ENCODE results near the gene RFX3.
A peak's percentile ranks its signal among the peaks of the same experiment; 100 is the strongest.

The RFX3 gene

DNA sequence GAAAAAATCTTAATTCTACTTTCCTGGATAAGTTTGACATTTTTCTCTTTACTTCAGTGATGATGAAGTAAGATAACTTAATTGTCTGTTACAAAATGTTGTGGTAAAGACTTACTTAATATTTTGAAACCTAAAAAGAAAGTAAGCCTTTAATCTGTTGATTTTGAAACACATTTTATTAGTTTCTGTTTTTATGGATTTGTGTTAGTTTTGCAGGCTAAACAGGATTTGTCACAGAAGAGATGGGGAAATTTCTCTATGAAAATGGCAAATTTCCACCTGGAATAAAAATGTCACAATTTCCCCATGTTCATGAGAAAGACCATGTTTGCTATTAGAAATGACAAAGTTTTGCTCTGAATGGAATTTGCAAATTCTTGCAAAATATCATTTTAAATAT lies 237.1 kb downstream of the RFX3 start:
- ATAC-seq (replicated peaks) (no peak), DNase-seq (no peak)
- Mint-ChIP-seq H3K9me3 (no peaks in the 10 kb centered on the region), H3K36me3 (ENCODE audit: insufficient read depth) (peaks cover 32% of the 10 kb centered on the region), H3K27ac (no peak overlapping the region), H3K4me3 (no peak overlapping the region), H3K4me1 (ENCODE audit: low read depth in 2 of 2) (no peaks in the 10 kb centered on the region), H3K27me3 (no peaks in the 10 kb centered on the region)

DNA sequence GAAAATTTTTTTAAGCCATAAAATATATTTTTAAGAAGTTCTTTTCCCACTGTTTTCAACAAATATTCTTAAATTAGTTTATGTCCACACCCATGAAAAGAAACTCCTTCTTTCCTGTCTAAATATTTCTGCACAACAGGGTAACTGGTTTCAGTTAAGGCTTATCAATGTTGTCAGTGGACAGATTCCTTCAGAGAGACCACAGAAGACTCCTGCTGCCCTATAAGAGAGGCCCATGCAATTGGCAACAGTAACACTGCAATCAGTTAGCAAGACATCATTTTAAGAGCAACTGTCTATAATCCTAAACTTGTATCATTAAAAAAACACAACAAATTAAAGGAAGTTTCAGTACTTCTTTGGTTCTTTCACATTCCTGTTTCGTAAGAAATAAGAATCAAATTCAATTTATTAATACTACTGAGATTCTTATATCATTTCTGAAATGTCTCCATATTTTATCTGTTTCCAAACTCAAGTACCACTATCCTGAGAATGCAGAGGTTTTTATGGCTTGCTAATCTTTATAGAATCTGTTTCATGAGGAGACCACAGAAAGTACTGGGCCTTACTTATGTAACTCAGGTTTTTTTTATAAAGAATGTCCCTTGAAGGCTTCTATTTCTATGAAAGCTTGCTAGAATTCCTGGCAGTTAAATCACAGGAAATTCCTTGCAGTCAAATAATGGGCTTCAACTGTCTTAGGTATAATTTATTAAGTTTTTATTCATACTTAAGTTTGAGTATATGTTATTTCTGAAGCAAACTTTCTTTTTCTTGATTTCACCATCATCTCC lies 240.2 kb downstream of the RFX3 start:
- Mint-ChIP-seq H3K36me3 (ENCODE audit: insufficient read depth) (peaks cover 13% of the 10 kb centered on the region), H3K4me3 (no peak overlapping the region), H3K27ac (no peak overlapping the region), H3K27me3 (no peaks in the 10 kb centered on the region), H3K9me3 (no peaks in the 10 kb centered on the region), H3K4me1 (ENCODE audit: low read depth in 2 of 2) (no peaks in the 10 kb centered on the region)
- DNase-seq (no peak), ATAC-seq (replicated peaks) (no peak)

DNA sequence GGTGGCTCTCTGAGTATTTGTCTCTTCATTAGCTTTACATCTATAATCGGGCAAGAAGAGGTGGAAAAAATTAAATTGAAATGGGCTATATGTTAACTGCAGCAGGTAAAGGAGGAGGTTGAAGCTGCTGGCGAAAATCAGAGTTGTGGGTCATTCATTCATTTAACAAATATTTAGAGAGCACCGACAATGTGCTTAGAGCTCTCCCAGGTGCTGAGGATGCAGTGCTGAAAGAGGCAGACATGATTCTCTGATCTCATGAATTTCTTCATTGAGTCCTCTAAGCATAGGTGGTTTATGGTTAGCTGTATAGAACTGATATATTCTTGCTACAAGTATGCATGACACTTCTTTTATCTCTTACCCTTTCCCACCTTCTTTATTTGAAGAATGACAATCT lies 243.4 kb downstream of the RFX3 start:
- Mint-ChIP-seq H3K4me3 (no peak overlapping the region), H3K27ac (no peak overlapping the region), H3K27me3 (no peaks in the 10 kb centered on the region), H3K36me3 (ENCODE audit: insufficient read depth) (peaks cover 1% of the 10 kb centered on the region), H3K4me1 (ENCODE audit: low read depth in 2 of 2) (peaks cover 0 to 8% of the 10 kb centered on the region in 2 donors), H3K9me3 (no peaks in the 10 kb centered on the region)
- ATAC-seq (replicated peaks) (no peak), DNase-seq (no peak)

DNA sequence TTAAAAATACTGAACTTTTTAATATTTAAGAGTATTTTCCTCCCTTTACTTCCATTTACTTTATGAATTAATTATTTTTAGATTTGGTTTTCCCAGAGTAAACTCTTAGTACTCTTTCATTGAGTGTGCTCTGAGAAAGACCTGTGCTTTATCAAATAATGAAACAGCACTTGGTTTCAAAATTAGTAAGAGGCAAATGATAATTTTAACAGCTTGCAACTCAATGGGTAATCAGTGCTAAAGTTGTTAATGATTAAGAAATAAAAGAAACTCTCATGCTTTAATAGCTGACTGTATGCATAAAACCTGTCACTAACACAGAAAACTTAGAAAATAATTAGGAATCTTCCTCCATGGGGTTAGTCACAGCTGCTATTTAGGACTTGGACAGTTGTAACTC lies 244.4 kb downstream of the RFX3 start:
- Mint-ChIP-seq H3K27ac (no peak overlapping the region), H3K4me1 (ENCODE audit: low read depth in 2 of 2) (peaks cover 0 to 10% of the 10 kb centered on the region in 2 donors), H3K27me3 (no peaks in the 10 kb centered on the region), H3K9me3 (no peaks in the 10 kb centered on the region), H3K36me3 (ENCODE audit: insufficient read depth) (no peaks in the 10 kb centered on the region), H3K4me3 (no peak overlapping the region)
- DNase-seq (no peak), ATAC-seq (replicated peaks) (no peak)

DNA sequence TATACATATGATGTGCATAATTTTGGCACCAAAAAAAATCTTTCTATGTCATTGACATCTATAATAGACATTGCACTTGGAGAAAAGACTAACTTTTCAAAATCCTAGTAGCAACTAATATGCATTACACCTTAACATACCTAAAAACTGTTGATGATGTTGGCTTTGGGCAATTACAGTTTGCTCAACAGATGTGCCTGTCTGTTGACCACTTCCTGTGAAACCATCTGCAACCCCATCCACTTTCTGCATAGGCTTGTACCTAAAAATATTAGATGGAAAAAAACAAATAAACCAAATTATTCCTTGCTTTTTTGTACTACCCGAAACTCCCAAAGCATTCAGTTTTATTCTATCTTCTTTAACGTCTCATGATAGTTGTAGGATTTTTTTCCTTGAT lies 248.6 kb downstream of the RFX3 start:
- no peak overlapping the region for H3K27ac Mint-ChIP-seq
- ATAC-seq (replicated peaks): no peak
- no peaks in the 10 kb centered on the region for H3K9me3 Mint-ChIP-seq
- H3K36me3 Mint-ChIP-seq (ENCODE audit: insufficient read depth): peaks cover 10% of the 10 kb centered on the region
- H3K4me1 Mint-ChIP-seq (ENCODE audit: low read depth in 2 of 2): peaks cover 0 to 10% of the 10 kb centered on the region in 2 donors
- no peak overlapping the region for H3K4me3 Mint-ChIP-seq
- H3K27me3 Mint-ChIP-seq: no peaks in the 10 kb centered on the region
- no peak for DNase-seq

DNA sequence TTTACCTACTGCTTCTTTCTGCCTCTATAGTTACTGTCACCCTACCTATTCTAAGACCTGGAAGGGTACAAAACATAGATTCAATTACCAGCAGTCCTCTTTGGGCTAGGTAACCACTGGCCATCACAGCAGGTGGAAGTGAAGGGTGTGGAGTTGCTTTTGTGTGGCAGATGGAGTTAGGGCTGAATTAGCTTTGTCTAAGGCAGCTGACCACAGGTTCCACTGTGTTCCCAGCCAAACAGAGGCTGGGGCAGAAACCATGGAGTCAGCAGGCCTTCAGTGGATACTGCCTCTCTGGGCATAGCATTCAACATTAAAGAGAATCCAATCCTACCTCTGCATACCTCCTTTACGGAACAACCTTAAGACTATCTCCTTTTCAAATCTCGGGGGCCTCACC lies 254.2 kb downstream of the RFX3 start:
- Mint-ChIP-seq H3K4me3 (no peak overlapping the region), H3K27ac (peak overlapping the region in 1 of 2 donors; percentile 9), H3K27me3 (no peaks in the 10 kb centered on the region), H3K4me1 (ENCODE audit: low read depth in 2 of 2) (no peaks in the 10 kb centered on the region), H3K9me3 (no peaks in the 10 kb centered on the region), H3K36me3 (ENCODE audit: insufficient read depth) (peaks cover 20% of the 10 kb centered on the region)
- ATAC-seq (replicated peaks): no peak
- DNase-seq: no peak

DNA sequence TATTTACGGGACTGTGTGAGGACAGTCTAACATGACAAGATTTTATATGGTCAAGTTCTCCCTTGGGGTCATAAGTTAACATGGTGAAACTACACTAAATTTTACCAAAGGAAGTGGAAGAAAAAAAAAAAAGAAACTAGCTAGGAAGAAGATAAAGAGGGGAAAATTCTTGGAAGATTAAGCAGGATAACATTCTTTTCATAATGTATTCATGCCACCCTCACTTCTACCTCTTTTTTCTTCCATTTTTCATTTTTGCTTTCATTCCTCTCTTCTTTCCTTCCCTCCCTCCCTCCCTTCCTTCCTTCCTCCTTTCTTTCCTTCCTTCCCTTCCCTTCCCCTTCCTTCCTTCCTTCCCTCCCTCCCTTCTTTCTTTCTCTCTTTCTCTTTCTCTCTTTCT lies 254.6 kb downstream of the RFX3 start:
- no peaks in the 10 kb centered on the region for H3K9me3 Mint-ChIP-seq
- H3K4me1 Mint-ChIP-seq (ENCODE audit: low read depth in 2 of 2): no peaks in the 10 kb centered on the region
- ATAC-seq (replicated peaks) (no peak), DNase-seq (no peak)
- peaks cover 20% of the 10 kb centered on the region for H3K36me3 Mint-ChIP-seq (ENCODE audit: insufficient read depth)
- H3K27me3 Mint-ChIP-seq: no peaks in the 10 kb centered on the region
- no peak overlapping the region for H3K27ac Mint-ChIP-seq
- H3K4me3 Mint-ChIP-seq: no peak overlapping the region

DNA sequence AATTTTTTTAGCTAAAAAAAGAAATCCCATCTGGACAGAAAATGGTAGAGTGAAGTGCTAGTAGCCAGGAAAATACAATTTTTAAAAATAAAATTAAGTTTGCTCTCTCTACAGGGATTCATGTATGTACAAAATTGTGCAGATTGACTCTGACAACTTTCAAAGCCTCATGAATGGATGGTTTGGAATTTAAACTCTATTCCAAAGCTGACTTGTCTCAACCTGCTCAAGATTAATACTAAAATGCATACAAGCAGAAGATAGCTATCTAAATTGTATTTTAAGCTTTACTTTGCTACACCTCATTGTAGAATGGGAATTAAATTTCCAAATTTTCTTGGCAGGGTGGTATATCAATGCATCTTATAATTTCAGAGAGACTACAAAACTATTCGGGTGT lies 257.6 kb downstream of the RFX3 start:
- no peak for ATAC-seq (replicated peaks)
- Mint-ChIP-seq H3K4me1 (ENCODE audit: low read depth in 2 of 2) (no peaks in the 10 kb centered on the region), H3K9me3 (no peaks in the 10 kb centered on the region), H3K36me3 (ENCODE audit: insufficient read depth) (peaks cover 14% of the 10 kb centered on the region), H3K27me3 (no peaks in the 10 kb centered on the region), H3K27ac (no peak overlapping the region), H3K4me3 (no peak overlapping the region)
- no peak for DNase-seq

DNA sequence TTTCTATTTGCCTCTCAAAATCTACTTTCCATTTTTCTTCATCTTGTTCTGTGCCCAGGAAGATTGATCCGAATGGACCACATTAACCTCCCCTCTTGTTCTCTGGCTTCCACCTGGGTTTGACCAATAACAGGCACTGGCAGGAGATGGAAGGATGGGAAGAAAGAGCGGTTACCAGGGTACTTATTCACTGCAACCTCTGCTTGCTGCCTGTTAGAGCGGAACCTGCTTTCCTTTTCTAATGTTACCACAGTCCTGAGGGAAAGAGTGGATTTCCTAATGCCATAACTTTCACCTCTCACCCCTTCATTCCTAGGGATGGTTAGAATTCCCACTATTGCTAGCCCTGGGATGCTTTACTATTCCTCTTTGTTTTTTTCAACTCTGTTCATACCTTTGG lies 262.1 kb downstream of the RFX3 start:
- H3K4me1 Mint-ChIP-seq (ENCODE audit: low read depth in 2 of 2): no peaks in the 10 kb centered on the region
- ATAC-seq (replicated peaks): no peak
- H3K27ac Mint-ChIP-seq: no peak overlapping the region
- no peak overlapping the region for H3K4me3 Mint-ChIP-seq
- no peaks in the 10 kb centered on the region for H3K27me3 Mint-ChIP-seq
- DNase-seq: no peak
- peaks cover 11% of the 10 kb centered on the region for H3K36me3 Mint-ChIP-seq (ENCODE audit: insufficient read depth)
- H3K9me3 Mint-ChIP-seq: no peaks in the 10 kb centered on the region

DNA sequence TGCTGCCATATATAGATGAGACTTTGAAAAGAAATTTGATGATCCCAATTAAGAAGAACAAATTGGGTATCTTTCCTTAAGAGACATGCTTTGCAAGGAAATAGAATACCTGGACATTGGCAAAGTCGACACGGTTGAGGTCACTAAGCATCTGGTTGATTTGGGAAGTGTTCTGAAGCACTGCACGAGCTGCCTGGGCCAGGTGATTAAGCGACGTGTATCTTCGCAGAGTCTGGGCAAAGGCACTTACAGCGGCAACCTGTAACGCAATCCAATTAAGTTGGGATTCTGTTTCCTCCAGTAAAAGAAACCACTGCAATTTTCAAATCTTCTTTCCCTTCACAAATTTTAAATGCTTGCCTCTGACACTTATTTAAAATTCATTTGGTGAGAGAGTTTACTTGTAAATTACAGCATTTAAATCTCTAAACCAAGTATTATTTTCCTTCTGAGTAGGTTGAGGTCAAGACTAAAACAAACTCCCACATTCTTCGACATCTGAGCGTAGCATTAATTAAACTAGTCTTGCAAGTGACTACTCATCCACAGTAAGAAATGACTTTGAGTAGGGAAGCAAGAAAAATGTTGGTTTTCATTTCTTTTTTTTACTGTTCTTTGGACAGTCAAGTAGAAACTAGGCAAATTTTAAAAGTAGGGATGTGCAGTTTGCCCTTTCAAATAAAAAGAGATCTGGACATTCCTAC lies 262.8 kb downstream of the RFX3 start:
- peaks cover 9% of the 10 kb centered on the region for H3K36me3 Mint-ChIP-seq (ENCODE audit: insufficient read depth)
- ATAC-seq (replicated peaks) (no peak), DNase-seq (no peak)
- H3K27ac Mint-ChIP-seq: no peak overlapping the region
- no peaks in the 10 kb centered on the region for H3K27me3 Mint-ChIP-seq
- no peaks in the 10 kb centered on the region for H3K4me1 Mint-ChIP-seq (ENCODE audit: low read depth in 2 of 2)
- H3K4me3 Mint-ChIP-seq: no peak overlapping the region
- H3K9me3 Mint-ChIP-seq: no peaks in the 10 kb centered on the region

DNA sequence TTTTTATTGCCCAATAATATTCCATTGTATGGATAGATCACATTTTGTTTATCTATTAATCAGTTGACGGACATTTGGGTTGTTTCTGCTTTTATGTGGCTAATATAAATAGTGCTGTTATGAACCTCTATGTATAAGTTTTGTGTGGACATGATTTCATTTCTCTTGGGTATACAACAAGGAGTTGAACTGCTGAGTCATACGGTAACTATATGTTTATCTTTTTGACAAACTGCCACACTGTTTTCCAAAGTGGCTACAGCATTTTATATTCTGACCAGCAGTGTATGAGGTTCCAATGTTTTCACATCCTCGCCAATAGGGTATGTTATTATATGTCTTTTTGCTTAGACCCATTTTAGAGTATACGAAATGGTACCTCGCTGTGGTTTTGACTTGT lies 264.3 kb downstream of the RFX3 start:
- H3K9me3 Mint-ChIP-seq: no peaks in the 10 kb centered on the region
- H3K4me3 Mint-ChIP-seq: no peak overlapping the region
- no peak for DNase-seq
- no peak overlapping the region for H3K27ac Mint-ChIP-seq
- H3K36me3 Mint-ChIP-seq (ENCODE audit: insufficient read depth): peaks cover 13% of the 10 kb centered on the region
- no peak for ATAC-seq (replicated peaks)
- H3K4me1 Mint-ChIP-seq (ENCODE audit: low read depth in 2 of 2): no peaks in the 10 kb centered on the region
- no peaks in the 10 kb centered on the region for H3K27me3 Mint-ChIP-seq

DNA sequence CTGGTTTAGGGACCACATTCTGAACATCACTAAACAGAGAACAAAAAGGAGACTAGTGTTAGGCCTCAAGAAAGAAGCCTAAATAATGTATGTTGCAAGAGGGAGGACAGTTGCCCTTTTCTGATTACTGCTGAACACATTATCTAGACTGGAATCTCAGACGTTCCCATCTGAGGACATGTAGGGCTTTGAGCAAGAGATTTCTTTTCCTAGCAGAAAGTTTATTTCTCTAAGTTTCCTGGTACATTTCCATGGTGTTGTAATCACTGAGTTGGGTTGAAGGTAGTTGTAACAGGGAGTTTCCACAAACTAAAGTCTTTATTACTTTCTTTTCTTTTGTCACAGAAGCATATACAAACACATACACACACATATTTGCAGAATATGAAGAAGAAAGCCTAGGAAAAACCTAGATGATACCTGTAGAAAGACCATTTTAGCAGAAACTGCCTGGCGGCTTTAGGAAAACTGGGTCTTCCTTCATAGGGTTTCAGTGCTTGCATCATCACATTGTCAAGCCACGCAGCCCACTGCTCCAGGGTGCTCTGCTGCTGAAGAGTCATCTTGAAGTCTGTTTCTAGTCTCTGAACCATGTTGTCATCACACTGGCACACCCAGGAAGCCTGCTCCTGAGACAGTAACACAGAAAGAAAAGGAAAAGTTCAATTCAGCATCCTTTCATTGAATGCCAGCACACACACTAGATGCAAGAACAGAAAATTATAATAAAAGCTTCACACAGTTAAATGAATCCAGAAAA lies 269.1 kb downstream of the RFX3 start:
- ATAC-seq (replicated peaks) (no peak), DNase-seq (no peak)
- H3K9me3 Mint-ChIP-seq: no peaks in the 10 kb centered on the region
- no peaks in the 10 kb centered on the region for H3K27me3 Mint-ChIP-seq
- no peak overlapping the region for H3K27ac Mint-ChIP-seq
- no peak overlapping the region for H3K4me3 Mint-ChIP-seq
- H3K36me3 Mint-ChIP-seq (ENCODE audit: insufficient read depth): peaks cover 30% of the 10 kb centered on the region
- no peaks in the 10 kb centered on the region for H3K4me1 Mint-ChIP-seq (ENCODE audit: low read depth in 2 of 2)

DNA sequence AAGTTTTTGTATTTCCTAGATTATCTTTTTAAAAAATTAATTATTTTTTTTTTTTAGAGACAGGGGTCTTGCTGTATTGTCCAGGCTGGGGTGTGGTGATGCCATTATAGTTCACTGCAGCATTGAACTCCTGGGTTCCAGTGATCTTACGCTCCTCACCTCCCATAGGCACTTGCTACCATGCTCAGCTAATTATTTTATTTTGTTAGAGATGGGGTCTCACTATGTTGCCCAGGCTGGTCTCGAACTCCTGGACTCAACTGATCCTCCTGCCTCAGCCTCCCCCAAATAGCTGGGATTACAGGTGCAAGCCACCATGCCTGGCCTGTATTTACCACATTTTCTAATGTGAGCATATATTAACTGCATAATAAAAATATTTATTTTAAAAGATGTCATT lies 274.5 kb downstream of the RFX3 start:
- Mint-ChIP-seq H3K4me3 (no peak overlapping the region), H3K36me3 (ENCODE audit: insufficient read depth) (peaks cover 26% of the 10 kb centered on the region), H3K27ac (no peak overlapping the region), H3K9me3 (no peaks in the 10 kb centered on the region), H3K4me1 (ENCODE audit: low read depth in 2 of 2) (no peaks in the 10 kb centered on the region), H3K27me3 (no peaks in the 10 kb centered on the region)
- DNase-seq (no peak), ATAC-seq (replicated peaks) (no peak)

DNA sequence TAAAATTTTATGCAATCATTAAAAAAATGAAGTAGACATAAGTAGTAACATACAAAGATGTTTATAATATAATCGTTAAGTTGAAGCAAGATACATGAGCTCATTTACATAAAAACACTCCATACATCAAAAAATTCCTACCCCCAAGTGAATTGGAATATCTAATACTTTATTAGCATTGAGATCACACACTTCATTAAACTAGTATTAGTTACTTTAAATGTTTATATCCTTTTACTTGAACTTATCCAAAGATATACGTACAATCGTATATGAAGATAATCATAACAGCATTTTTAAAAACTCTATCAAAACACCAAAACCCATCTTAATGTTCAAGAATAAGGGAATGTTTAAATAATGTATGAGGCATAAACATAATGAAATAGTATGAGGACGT lies 275.1 kb downstream of the RFX3 start:
- no peaks in the 10 kb centered on the region for H3K27me3 Mint-ChIP-seq
- no peak overlapping the region for H3K4me3 Mint-ChIP-seq
- no peaks in the 10 kb centered on the region for H3K4me1 Mint-ChIP-seq (ENCODE audit: low read depth in 2 of 2)
- peaks cover 23% of the 10 kb centered on the region for H3K36me3 Mint-ChIP-seq (ENCODE audit: insufficient read depth)
- no peak for DNase-seq
- no peak for ATAC-seq (replicated peaks)
- no peaks in the 10 kb centered on the region for H3K9me3 Mint-ChIP-seq
- no peak overlapping the region for H3K27ac Mint-ChIP-seq

All from effector memory CD8-positive, alpha-beta T cell (primary cell).